GM21526 (cell line): Measurements from ENCODE around the gene SLC33A1.
"Not testable (repeated sequence)": the region's sequence is repeated elsewhere in the genome, so short reads cannot be mapped to it uniquely, and the experiment has no call there.

Experiments used
- ATAC-seq: cut with Tn5 transposase; IDR thresholded peaks from one replicate; pipeline ENCODE4 v1.9.1; 2021; ENCODE audit warnings: moderate library complexity; ENCODE audit not compliant: unreplicated experiment, low FRiP score

The SLC33A1 gene

DNA sequence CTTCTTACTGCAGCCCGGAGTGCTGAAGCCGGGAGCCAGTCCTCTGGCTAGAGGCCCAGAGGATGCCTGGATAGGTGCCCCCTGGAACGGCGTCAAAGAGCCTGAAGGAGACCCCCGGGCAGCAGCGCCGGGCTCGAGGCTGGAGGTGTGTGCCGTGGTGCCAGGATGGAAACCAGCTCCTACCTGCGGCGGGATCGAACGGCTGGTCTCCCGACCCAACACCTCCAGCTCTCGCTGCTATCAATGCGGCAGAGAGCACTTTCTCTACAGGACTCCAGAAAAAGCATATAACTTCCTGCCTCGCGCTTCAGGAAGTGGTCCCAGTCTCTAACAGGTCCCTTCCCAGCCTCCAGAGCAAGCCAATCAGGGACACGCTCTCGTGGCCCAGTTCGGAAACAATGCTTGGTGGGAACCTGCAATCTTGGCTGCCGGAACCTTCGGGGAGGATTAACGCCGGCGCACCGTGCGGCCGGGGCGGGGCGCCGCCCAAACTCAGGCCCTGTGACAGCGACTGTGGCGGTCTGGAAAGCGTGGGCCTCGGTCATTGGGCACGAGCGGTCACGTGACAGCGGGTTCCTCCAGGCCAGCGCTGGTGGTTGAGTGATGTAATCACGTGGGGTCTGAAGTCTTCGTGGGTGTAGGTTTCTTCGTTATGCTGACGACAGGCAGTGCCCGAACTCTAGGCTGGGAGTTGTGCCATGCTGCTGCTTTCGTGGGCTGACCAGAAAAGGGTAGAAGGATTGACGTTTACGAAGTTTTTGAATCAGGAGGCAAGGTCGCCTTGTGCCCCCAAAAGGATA lies at the start of gene SLC33A1:
SLC33A1 (minus strand) TSS at position 287 of the 800 bp plus-strand sequence. CDS start 430 bp downstream, outside the sequence.
- ATAC-seq: peak; percentile 91

DNA sequence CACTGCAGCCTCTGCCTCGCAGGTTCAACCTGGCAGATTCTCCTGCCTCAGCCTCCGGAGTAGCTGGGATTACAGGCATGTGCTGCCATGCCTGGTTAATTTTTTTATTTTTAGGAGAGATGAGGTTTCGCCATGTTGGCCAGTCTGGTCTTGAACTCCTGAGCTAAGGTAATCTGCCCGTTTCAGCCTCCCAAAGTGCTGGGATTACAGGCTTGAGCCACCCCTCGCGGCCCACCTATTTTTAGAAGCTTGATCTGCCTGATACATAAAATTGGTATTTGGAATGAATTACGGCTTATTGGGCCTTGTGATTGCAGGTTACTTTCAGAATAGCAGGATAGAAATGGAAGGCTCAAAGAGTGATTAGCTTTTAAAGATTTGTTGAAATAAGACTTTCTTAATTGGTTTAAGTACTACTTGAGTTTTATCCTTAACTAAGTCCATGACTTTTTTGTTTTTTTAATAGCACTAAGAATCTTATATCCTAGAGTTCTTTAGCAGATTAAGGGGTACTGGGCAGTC lies 41.2 kb upstream of the SLC33A1 start:
- ATAC-seq: no peak

DNA sequence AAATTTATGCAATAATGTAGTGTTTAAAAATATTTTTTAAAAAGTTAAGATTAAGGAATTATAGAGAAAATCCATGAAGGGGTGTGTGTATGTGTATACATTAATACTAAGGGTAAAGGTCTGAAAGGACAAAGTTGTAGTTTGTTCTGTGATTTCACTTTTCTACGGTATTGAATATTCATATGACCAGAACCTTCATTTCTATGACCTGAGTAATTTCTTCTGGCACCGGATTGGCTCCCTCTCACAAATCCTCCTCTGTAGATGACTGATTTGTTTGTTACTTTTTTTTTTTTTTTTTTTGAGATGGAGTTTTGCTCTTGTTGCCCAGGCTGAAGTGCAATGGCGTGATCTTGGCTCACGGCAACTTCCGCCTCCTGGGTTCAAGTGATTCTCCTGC lies 37.1 kb upstream of the SLC33A1 start:
- no peak for ATAC-seq

DNA sequence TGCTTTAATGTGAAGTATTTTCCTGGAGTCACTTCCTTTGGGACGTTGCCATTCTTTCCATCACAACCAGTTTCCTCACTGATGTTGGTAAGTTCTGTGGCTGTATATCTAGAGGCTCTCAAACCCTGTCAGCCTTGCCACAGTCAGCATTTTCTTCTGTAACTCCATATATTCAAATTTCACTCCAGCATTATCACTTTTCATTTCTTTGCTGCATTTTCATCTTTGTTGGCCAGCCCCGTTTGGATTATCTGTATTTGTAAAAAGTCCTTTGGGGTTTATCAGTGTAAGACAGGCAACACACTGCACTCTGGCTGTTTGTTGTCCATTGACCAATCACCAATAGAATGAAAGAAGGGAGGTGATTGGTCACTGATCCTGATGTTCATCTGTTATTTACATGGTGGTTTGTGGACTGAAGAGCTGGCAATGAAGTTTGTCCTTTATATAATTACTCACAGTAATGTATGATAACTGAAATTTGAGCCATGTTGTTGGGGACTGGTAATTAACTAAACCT lies 36.5 kb upstream of the SLC33A1 start:
- peak; percentile 50 for ATAC-seq

DNA sequence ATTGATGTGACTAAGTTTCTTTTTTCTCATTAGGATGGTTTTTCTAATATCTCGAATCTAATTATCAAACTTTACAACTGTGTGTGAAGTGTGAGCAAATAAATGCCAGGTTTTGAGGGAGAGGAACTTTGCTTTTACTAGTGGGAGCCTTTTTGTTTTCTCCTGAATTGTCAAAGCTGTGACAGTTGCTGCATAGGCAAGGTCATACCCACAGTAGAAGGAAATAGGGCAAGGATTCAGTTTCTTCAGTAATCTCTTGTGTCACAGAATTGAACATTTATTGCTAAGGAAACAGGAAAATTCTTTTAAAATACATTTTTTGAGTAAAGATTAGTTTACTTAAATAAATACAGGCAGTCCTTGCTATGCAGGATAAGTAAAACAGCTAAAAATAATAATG lies 35.7 kb upstream of the SLC33A1 start:
- ATAC-seq: no peak

DNA sequence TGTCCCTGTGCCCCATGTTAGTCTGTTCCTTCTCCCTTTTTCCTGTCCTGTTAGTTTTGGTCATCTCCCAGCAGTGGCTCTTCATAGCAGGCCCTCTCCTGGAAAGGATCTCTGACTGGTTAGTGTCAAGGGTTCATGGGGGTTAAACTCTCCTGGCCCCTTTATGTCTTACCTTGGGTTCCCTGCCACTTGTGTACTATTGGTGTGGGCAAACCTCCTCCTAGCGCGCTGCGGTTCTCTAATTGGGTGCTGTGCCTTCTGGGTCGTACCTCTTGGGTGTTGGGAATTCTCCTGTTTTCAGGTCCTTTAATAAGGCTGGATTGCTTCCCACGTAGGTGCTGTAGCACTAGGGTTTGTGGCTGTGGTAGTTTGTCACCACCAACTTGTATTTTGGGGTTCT lies 35.0 kb upstream of the SLC33A1 start:
- no peak for ATAC-seq

DNA sequence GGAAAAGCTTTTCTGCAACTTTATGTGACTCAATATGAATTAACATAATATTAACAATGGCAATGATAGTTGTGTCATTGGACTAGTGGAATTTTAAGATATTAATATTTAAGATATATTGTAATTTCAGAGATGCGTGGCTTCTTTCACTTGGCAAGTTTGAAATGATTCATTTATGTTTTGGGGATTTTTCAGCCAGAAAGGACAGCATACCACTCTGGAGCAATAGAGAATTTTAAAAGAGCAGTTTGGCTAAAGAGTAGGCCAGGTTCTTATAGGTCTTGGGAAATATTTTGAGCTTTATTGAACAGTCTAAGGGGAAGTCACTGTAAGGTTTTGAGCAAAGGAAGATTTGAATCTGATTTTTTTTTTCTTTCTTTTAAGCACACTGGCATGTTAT lies 32.7 kb upstream of the SLC33A1 start:
- no peak for ATAC-seq

DNA sequence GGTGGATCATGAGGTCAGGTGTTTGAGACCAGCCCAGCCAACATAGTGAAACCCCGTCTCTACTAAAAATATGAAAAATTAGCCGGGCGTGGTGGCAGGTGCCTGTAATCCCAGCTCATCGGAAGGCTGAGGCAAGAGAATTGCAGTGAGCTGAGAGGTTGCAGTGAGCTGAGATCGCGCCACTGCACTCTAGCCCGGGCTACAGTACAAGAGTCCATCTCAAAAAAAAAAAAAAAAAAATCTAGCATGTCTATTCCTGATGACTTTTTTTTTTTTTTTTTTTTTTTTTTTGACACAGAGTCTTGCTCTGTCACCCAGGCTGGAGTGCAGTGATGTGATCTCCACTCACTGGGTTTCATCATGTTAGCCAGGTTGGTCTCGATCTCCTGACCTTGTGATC lies 32.1 kb upstream of the SLC33A1 start:
- ATAC-seq: not testable (repeated sequence)

DNA sequence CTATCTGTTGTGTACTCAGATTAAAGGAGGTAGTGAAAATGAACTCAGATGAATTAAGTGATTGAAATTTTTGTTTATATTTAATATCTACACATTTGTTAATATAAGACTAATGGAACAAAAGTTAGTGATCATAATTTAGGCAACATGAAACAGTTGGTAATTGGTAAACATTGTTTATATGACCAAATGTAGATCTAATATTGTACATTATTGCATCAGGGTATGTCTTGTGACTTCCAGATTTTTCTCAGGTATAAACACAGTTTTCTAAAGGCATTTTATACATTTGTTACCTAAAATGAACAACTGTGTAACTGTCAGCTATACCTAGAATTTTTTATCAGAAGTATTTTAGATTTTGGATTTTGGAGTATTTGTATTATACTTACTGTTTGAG lies 31.1 kb upstream of the SLC33A1 start:
- ATAC-seq: no peak

DNA sequence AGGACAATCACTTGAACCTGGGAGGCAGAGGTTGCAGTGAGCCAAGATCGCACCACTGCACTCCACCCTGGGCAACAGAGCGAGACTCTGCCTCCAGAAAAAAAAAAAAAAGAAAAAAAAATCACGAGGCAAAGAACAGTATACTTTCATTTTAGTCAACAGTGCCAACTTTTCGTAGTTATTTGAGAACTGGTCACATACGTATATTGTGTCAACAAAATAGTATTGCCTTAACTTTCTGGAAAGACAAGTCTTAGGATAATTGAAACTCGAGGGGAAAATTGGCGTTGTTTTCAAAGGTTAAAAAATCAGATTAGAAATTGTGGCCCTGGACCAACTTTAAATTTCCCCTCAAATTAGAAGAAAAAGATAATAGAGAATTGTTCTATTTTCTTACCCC lies 30.1 kb upstream of the SLC33A1 start:
- ATAC-seq: no peak

DNA sequence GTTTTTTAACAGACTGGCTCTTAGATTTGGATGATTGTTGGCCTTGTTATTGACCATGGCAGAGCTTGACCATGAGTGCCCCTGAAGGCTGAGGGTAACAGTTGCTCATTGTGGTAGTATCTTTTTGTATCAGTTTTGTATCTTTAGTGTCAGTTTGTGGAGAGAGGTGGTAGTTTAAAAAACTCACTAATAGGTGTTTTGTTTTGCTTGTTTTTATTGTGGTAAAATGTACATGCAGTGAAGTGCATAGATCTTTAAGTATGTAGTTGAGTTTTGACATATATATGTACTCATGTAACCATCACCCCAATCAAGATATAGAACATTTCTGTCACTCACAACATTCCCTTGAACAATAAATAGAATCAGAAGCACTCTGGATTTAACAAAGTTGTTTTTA lies 26.1 kb upstream of the SLC33A1 start:
- ATAC-seq: no peak

DNA sequence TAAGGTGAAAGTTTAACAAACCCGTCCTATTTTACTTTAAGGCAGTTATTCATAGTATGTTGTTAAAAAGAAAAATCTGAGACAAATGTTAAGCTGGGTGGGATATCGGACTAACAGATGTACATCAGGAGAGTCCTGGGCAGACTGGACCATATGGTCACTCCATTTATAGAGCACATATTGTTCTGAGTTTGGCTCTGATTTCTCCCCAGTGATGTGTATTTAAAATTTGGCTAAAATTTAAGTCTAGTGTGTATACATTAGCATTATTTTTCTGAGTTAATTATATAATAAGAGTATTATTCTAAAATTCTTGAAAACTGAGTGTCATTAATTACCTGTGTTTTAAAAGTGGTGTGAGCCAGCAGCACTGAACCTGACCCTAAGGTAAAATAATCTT lies 22.3 kb upstream of the SLC33A1 start:
- ATAC-seq: no peak

DNA sequence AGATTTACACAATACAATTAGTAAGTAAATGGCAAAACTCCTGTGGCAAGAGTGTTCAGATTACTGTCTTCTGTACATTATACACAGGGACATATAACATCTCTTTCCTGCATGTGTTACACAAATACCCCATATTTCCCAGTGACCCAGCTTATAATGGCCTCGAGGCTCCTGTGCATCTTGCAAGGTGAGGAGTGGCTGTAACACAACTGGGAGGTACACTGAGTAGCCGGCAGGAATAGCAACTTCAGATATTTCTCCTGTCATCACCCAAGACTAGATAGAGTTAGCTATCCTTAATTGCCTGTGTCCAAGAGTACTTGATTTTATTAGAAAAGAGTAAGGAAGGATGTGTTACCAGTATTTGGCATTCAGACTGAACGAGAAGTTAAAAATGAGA lies 21.8 kb upstream of the SLC33A1 start:
- no peak for ATAC-seq

DNA sequence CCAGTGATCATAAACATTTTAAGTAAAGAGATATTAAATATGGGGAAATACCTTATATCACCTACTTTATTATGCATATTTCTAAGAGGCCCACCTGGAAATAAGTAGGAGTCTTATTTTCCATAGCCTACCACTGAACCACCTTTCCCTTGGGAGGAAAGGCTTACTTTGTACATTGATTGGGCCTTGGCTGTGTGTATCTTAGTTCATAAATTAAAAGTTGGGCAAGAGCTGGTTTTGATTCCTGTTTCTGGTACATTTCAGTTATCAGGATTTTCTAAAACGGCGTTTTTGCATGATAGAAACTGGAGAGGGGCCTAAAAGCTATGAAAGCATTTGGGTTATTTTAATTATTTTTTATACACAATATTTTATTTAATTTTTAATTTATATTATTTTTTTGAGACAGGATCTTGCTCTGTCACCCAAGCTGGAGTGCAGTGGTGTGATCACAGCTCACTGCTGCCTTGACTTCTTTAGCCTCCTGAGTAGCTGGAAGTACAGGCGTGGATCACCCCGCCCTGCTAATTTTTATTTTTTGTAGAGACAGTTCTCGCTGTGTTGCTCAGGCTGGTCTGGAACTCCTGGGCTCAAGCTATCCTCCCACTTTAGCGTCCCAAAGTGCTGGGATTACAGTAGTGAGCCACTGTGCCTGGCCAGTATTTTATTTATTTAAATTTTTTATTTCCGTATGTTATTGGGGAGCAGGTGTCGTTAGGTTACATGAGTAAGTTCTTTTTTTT lies 18.8 kb upstream of the SLC33A1 start:
- no peak for ATAC-seq

DNA sequence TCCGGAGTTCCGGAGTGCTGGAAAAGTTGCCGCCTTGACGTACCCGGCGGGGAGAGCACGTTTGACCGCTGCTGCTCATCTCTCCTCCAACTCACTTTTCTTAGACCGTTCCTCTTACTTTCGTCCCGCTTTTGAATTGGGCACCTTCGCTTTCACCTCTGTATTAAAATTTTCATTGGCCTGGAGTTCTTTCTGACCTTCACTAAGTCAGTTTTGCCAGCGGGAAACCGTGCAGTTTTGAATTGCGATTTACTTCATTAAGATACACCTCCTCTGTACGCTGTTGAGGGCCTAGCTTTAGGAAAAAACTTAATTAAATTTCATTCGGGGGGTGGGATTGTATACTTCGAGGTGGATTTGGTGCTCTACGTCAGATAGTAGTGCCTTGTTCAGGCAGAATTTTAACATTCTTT lies 17.5 kb upstream of the SLC33A1 start:
- peak; percentile 3 for ATAC-seq

DNA sequence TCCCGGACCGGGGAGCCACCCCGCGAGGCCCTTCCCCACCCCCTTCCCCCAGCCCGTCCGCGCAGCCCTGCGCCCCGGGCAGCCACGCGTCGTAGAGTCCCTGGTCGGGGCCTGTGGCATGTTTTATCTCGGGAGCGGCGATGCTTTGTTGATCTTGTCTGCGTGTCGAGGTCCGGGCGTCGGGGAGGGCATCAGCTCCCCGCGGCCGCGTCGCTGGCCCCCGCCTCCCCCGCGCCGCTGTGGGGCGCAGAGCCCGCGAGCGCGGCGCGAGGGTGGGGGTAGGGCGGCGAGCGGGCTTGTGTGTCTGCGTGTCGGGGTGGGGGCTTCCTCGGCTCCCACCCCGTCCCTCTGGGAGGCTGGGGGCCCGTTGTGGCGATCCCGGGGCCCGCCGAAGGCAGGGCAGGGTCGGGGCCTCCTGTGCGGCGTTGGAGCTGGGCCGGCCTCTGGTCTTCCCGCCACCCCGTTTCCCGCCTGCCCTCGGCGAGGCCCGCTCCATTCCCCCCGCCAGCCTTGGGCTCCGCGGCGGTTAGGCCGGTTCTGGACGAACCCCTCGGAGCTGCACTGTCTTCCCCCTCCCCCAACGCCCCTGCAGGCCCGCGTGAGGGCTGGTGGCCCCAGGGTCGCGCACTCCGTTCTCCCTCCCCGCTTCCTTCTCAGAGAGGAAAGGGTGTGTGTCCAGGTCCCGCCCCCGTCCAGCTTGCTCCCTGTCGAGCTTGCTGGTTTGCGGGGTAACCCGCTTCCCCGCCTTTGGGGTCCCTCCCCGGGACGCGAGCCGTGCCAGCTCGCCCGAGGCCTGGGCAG lies 16.9 kb upstream of the SLC33A1 start:
- peak; percentile 23 for ATAC-seq

DNA sequence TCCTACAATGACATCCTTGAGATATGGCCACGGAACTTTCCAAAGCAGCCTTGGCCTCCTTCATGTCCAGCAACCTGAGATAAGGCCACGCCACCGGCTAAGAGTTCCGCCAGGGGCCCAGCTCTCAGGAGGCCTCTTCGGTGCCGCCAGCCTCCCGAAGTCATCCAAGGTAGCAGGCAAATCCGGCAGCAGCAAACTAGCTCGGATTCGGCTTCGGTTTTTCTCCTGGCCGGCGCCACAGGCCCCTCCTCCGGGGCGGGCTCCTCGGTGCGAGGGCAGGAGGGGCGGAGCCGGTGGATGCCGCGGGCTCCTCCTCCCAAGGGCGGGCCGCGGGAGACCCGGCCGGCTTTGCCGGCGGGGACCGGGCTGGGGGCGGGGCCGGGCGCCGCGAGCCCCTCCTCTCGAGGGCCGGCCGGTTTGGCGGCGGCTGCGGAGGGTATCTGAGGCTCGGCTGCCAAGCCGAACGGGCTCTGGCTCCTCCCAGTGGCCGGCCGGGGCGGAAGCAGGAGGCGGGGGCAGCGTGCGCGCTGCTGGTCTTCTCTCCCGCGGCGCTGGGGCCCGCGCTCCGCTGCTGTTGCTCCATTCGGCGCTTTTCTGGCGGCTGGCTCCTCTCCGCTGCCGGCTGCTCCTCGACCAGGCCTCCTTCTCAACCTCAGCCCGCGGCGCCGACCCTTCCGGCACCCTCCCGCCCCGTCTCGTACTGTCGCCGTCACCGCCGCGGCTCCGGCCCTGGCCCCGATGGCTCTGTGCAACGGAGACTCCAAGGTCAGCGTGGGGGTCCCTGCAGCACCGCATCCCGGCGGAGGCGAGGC lies 16.1 kb upstream of the SLC33A1 start, which contains the start of gene GMPS:
GMPS (plus strand) TSS at position 518 of the 812 bp plus-strand sequence; CDS start at position 739, 221 bp downstream.
- peak; percentile 92 for ATAC-seq

DNA sequence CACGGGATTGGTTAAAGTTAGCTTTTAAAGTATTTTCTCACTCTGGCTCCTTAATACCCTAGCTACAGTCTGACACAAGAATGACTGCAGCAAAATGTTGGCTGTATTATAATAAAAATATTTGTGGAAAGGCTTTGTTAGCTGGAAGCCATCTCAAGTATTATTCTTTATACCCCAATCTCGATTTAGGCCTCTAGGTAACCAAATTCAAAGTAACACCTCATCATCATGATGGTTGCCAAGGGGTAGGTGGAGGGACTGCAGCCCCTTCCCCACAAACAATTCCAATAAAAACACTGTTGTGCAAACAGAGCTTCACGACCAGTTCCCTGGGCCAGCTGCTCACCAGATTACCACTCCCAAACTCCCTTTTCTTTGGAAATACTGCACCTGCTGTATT lies 15.5 kb upstream of the SLC33A1 start:
- no peak for ATAC-seq

DNA sequence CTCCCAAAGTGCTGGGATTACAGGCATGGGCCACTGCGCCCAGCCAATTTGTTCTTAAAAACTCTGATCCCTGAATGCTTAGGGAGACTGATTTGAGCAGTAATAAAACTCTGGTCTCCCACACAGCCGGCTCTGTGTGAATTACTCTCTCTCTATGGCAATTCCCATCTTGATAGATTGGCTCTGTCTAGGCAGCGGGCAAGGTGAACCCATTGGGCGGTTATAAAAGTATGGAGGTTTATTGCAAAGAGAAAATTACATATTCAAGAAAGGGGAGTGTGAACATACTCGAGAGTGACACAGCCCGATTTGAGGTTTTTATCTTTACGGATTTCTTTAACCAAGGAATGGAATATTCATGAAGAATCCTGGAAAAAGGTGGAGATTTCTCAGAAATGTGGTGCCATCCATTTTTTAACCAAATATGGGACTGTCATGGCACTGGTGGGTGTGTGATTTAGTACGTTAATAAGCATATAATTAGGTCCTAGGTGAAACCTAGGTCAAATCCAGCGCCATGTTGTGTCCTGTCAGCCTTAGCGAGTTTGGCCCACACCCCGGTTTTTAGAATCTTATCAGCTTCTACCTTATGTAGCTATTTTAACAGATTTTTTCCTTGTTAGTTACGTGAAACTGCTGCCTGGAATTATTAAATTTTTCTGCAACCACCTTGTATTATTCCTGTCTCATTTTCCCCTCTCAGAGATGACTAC lies 9.0 kb upstream of the SLC33A1 start:
- no peak for ATAC-seq
